Activated T-helper 2 cell treated with anti-CD3 and anti-CD28 coated beads, Interferon-gamma antibody, Interleukin-2, Interleukin-4, amounts not matched to agents 10 μg/mL and 5 μg/mL and 100 μg/mL, durations not matched to agents 14 hours and 24 hours and 36 hours (primary cell): ENCODE results near the gene RWDD4. TPM values are rescaled to one million over a fixed set of nuclear protein-coding genes. Genes with fewer than 3 reads are reported as not detected.

Experiments used
- total RNA-seq: library from RNA; stranded (reverse); gene quantifications from 2 replicates; pipeline ENCODE4 v1.2.3, GENCODE V29; 2022

The RWDD4 gene
- total RNA-seq, 1 donor from 2014 or later: 26.3 TPM

Other genes starting within 250 kb of the RWDD4 start
- gene CDKN2AIP, start 214.5 kb downstream of the RWDD4 start, total RNA-seq: 23.3 and 25.3 TPM in 2 replicates
- 14.6 and 15.3 TPM in 2 replicates for gene ING2, start 154.1 kb downstream of the RWDD4 start, total RNA-seq
- gene TRAPPC11, start 108 bp upstream of the RWDD4 start, total RNA-seq: 28.1 and 32.0 TPM in 2 replicates
- not detected in 2 replicates for gene STOX2, start 246.1 kb upstream of the RWDD4 start, total RNA-seq